Measurements from ENCODE around the gene CFAP73.

GRCh38 chr12:113135178-113136127, 14.1 kb upstream of the CFAP73 start, which contains the start of gene RASAL1:
- TF ChIP-seq CTCF (IDR thresholded peaks at IDR 0.05) (peak; percentile 34 to 59 (median 50)), POLR2A (IDR thresholded peaks at IDR 0.05) (peak in 1 of 3 donors; percentile 14)

Measured in body of pancreas (tissue), 4 donors.